MM.1S (cell line): Measurements from ENCODE around the gene PCNT.
"Not testable (repeated sequence)": the region's sequence is repeated elsewhere in the genome, so short reads cannot be mapped to it uniquely, and the experiment has no call there.

Experiments
- EZH2phosphoT487 ChIP-seq: fragments of 300-600 bp; sonication (generic); IDR thresholded peaks from 2 replicates; pipeline ENCODE4 v1.6.1; 2018; ENCODE audit warnings: antibody characterized with exemption, low read length
- TF ChIP-seq, protein P1 (sequence below): fragments of 300-600 bp; sonication (generic); IDR thresholded peaks from 2 replicates; pipeline ENCODE4 v1.5.1; 2016; ENCODE audit warnings: antibody characterized with exemption, low read length, mixed read lengths

DNA sequence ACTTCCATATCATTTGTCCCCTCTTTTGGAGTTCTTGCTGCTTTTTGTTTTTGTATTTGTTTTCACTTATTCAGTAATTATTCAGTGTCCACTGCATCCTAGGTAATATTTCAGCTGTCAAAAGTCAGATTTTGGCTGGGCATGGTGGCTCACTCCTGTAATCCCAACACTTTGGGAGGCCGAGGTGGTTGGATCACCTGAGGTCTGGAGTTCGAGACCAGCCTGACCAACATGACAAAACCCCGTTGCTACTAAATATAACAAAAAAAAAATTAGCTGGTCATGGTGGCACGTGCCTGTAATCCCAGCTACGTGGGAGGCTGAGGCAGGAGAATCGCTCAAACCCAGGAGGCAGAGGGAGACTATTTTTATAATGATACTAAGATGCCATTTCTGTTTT lies 141.2 kb downstream of the PCNT start:
- TF ChIP-seq, protein P1, sequence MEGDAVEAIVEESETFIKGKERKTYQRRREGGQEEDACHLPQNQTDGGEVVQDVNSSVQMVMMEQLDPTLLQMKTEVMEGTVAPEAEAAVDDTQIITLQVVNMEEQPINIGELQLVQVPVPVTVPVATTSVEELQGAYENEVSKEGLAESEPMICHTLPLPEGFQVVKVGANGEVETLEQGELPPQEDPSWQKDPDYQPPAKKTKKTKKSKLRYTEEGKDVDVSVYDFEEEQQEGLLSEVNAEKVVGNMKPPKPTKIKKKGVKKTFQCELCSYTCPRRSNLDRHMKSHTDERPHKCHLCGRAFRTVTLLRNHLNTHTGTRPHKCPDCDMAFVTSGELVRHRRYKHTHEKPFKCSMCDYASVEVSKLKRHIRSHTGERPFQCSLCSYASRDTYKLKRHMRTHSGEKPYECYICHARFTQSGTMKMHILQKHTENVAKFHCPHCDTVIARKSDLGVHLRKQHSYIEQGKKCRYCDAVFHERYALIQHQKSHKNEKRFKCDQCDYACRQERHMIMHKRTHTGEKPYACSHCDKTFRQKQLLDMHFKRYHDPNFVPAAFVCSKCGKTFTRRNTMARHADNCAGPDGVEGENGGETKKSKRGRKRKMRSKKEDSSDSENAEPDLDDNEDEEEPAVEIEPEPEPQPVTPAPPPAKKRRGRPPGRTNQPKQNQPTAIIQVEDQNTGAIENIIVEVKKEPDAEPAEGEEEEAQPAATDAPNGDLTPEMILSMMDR, result not testable (repeated sequence)
- not testable (repeated sequence) for TF ChIP-seq EZH2phosphoT487
